ENCODE results near the gene MPP2.

GRCh38 chr17:43857957-43858600, 49.3 kb downstream of the MPP2 start:
- TF ChIP-seq CTCF (IDR thresholded peaks at IDR 0.05) (no peak), POLR2A (IDR thresholded peaks at IDR 0.05) (no peak)
